ENCODE data around the gene GIMAP8. TPM values are rescaled to one million over a fixed set of nuclear protein-coding genes. Genes with fewer than 3 reads are reported as not detected.

Gene GIMAP8
- total RNA-seq, 6 experiments from 2014 or later = not detected

DNA sequence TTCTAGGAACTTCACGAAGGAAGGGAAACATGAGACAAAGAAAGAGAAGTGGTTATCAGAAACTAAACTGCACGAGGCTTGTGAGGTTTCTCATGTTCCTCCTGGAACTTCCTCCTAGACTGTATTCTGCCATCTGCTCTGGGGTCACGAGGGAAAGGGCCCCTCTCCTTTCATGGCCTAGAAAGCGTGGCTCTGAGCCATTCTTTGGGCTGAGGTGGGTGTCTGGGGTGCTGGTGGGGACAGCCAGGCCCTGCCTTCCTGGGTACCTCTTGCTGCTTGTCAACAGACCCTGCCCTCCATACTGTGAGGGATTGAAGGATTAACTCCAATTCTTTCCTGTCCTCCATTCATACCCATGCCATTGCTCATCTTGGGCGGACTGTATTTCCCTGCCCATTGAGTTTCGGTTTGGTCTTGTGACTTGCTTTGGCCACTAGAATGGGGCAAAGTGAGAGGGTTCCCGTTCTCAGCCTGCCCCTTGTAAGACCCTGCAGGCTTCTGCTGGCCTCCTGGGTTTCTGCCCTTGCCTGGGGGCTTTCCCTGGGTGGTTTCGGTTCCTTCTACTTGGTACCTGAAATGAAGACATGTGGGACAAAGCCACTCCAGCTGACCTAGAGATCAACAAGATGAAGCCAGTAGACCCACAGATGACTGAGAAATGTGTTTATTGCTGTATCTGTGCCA is 14.9 kb upstream of the GIMAP8 start:
- Mint-ChIP-seq H3K36me3 (ENCODE audit: low read depth) (no peaks in the 10 kb centered on the region), H3K27ac (no peak overlapping the region), H3K9me3 (no peaks in the 10 kb centered on the region), H3K4me1 (ENCODE audit: low read depth) (no peaks in the 10 kb centered on the region), H3K27me3 (ENCODE audit: insufficient read depth) (peaks cover 7% of the 10 kb centered on the region), H3K4me3 (no peak overlapping the region)
- DNase-seq = no peak
- TF ChIP-seq, protein P1, sequence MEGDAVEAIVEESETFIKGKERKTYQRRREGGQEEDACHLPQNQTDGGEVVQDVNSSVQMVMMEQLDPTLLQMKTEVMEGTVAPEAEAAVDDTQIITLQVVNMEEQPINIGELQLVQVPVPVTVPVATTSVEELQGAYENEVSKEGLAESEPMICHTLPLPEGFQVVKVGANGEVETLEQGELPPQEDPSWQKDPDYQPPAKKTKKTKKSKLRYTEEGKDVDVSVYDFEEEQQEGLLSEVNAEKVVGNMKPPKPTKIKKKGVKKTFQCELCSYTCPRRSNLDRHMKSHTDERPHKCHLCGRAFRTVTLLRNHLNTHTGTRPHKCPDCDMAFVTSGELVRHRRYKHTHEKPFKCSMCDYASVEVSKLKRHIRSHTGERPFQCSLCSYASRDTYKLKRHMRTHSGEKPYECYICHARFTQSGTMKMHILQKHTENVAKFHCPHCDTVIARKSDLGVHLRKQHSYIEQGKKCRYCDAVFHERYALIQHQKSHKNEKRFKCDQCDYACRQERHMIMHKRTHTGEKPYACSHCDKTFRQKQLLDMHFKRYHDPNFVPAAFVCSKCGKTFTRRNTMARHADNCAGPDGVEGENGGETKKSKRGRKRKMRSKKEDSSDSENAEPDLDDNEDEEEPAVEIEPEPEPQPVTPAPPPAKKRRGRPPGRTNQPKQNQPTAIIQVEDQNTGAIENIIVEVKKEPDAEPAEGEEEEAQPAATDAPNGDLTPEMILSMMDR (IDR thresholded peaks at IDR 0.05) = no peak

DNA sequence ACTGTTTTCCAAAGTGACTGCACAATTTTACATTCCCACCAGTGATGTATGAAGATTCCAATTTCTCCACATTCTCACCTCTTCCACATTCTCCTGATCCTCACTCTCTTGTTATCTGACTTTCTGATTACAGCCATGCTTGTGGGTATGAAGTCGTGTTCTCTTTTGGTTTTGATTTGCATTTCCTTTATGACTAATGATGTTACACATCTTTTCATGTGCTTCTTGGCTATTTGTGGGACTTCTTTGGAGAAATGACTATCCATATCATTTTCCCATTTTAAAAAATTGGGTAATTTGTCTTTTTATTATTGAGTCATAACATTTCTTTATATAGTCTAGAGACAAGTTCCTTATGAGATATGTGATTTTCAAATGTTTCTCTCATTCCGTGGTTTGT is 10.5 kb upstream of the GIMAP8 start:
- Mint-ChIP-seq H3K4me3 (no peak overlapping the region), H3K27ac (no peak overlapping the region), H3K9me3 (peaks cover 18% of the 10 kb centered on the region), H3K4me1 (ENCODE audit: low read depth) (no peaks in the 10 kb centered on the region), H3K27me3 (ENCODE audit: insufficient read depth) (peaks cover 2% of the 10 kb centered on the region), H3K36me3 (ENCODE audit: low read depth) (no peaks in the 10 kb centered on the region)
- TF ChIP-seq, protein P1 (IDR thresholded peaks at IDR 0.05) = no peak
- DNase-seq = no peak

DNA sequence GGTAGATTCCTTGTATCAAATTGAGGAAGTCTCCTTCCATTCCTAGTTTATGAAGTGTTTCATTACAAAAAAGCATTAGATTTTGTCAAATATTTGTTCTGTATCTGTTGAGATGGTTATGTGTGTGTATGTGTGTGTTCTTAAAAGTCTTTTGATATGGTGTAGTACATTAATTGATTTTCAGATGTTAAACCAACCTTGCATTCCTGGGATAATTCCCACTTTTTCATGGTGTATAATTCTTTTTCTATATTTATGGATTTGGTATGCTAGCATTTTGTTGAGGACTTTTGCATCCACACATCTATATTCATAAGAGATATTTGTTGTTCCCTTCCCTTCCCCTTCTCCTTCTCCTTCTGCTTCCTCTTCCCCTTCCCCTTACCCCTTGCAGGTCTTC is 8.9 kb upstream of the GIMAP8 start:
- H3K36me3 Mint-ChIP-seq (ENCODE audit: low read depth) = no peaks in the 10 kb centered on the region
- DNase-seq = no peak
- no peaks in the 10 kb centered on the region for H3K4me1 Mint-ChIP-seq (ENCODE audit: low read depth)
- H3K27me3 Mint-ChIP-seq (ENCODE audit: insufficient read depth) = peaks cover 2% of the 10 kb centered on the region
- TF ChIP-seq, protein P1 (IDR thresholded peaks at IDR 0.05) = no peak
- H3K4me3 Mint-ChIP-seq = no peak overlapping the region
- H3K9me3 Mint-ChIP-seq = peaks cover 18% of the 10 kb centered on the region
- H3K27ac Mint-ChIP-seq = no peak overlapping the region

DNA sequence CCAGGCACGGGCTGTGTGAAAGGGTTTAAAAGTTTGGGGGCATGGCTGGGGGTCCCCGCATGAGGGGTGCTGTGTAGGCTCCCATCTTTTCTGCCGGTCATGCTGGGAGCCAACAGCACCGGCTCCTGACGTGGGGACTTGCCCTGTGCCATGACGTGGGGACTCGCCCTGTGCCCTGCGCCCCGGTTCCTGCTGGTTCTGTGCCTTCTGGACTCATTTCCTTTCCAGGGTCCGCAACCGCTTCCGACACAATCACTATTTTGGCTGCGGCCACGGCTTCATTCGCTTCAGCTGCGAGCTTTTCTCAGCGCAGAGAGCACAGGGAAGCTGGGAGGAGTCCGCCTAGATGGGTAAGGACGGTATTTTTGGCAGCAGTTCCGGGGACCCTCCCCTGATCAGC is 7.6 kb upstream of the GIMAP8 start:
- no peaks in the 10 kb centered on the region for H3K36me3 Mint-ChIP-seq (ENCODE audit: low read depth)
- TF ChIP-seq, protein P1 (IDR thresholded peaks at IDR 0.05) = no peak
- H3K27ac Mint-ChIP-seq = no peak overlapping the region
- H3K4me3 Mint-ChIP-seq = no peak overlapping the region
- no peak for DNase-seq
- H3K4me1 Mint-ChIP-seq (ENCODE audit: low read depth) = no peaks in the 10 kb centered on the region
- H3K27me3 Mint-ChIP-seq (ENCODE audit: insufficient read depth) = peaks cover 2% of the 10 kb centered on the region
- peaks cover 18% of the 10 kb centered on the region for H3K9me3 Mint-ChIP-seq

DNA sequence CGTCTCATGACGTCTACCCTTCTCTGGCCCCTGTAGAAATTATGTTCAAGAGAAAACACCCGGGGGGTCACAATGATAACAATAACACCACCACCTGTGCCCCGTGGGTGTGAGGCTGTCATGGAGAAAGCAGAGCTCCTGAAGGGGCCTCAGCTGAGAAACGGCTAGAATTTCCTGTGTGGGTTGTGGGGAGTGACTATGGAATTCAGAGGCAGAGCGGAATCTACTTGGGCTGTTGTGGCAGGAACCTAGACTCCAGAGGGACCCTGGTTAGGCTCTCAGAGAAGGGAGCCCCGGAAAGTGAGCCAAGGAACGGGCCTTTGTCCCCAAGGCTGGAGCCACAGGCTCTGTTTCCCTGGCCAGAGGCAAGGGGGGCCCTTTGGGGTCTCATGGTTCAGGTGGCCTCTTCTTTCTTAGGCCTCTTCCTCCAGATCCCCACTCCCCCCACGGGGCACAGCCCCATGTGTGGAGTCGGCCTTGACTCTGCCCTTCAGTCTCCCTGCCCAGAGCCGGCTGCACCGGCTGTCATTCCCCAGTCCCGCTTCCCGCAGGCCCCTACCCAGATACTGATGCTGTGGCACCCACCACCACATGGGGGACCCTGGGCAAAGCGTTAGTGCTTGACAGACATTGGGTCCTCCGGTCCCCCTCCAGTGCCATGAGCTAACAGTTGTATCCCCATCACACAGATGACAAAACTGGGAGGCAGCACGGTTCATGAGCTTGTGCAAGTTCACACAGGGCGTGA is 6.5 kb upstream of the GIMAP8 start:
- Mint-ChIP-seq H3K27ac (no peak overlapping the region), H3K9me3 (peaks cover 18% of the 10 kb centered on the region), H3K4me3 (no peak overlapping the region), H3K4me1 (ENCODE audit: low read depth) (peaks cover 5% of the 10 kb centered on the region; the same call in 1 of the 2 replicates), H3K36me3 (ENCODE audit: low read depth) (no peaks in the 10 kb centered on the region), H3K27me3 (ENCODE audit: insufficient read depth) (peaks cover 9% of the 10 kb centered on the region)
- TF ChIP-seq, protein P1 (IDR thresholded peaks at IDR 0.05) = no peak
- no peak for DNase-seq
